Endothelial cell of umbilical vein (primary cell): ENCODE results near the gene ZNF668. TPM values are rescaled to one million over a fixed set of nuclear protein-coding genes. Genes with fewer than 3 reads are reported as not detected.

Experiments
- BruUV-seq: library from RNA; stranded (reverse); fragments of 400-500 nt; replicated peaks from 2 replicates; lab custom pipeline; 2021; lab: Mats Ljungman, UMichigan
- CTCF ChIA-PET: fragments of 300-600, 350-600 bp; sonication (Branson Sonifier 250); formaldehyde crosslinking; loops from one replicate; lab custom pipeline; 2021; ENCODE audit warnings: antibody characterized with exemption, inconsistent platforms; lab: Charles Lee
- POLR2A ChIA-PET: fragments of 300-600, 350-600 bp; sonication (Branson Sonifier 250); formaldehyde crosslinking; loops from one replicate; lab custom pipeline; 2021; ENCODE audit warnings: antibody characterized with exemption, inconsistent platforms; lab: Charles Lee
- DNase-seq: peaks from one replicate; pipeline ENCODE4 v3.0.0-alpha.2; 2011; ENCODE audit warnings: low read depth, low spot score
- FAIRE-seq: peaks from 2 replicates; lab custom pipeline; 2011; peaks lifted over from hg19 to GRCh38; lab: Jason Lieb, UNC
- H2AFZ ChIP-seq: 2 replicates; pipeline ENCODE4 v1.6.0; 2012; ENCODE audit warnings: low read depth, low read length, control low read depth, inconsistent platforms
- H3K27ac ChIP-seq: 2 replicates; pipeline ENCODE4 v1.5.1; 2011; ENCODE audit warnings: low read depth, mild to moderate bottlenecking, control low read depth, low read length, moderate library complexity; ENCODE audit not compliant: insufficient read depth
- H3K27me3 ChIP-seq, 2 experiments: 2 replicates each; pipeline versions ENCODE4 v1.6.0 to v1.6.1; 2011; ENCODE audit warnings: low read length in 2 of 2, mixed read lengths in 1 of 2; ENCODE audit not compliant: control insufficient read depth in 2 of 2, insufficient read depth in 2 of 2
- H3K36me3 ChIP-seq, 2 experiments: 2 replicates in 1 of 2; 3 replicates in 1 of 2; pipeline ENCODE4 v1.5.1; 2011; ENCODE audit warnings: low read length in 2 of 2, mild to moderate bottlenecking in 1 of 2, moderate library complexity in 1 of 2; ENCODE audit not compliant: control insufficient read depth in 2 of 2, insufficient read depth in 2 of 2; ENCODE audit errors: extremely low read depth in 1 of 2
- H3K4me1 ChIP-seq: 3 replicates; pipeline ENCODE4 v1.5.1; 2011; ENCODE audit warnings: mild to moderate bottlenecking, low read length; ENCODE audit not compliant: control insufficient read depth, insufficient read depth; ENCODE audit errors: extremely low read depth
- H3K4me2 ChIP-seq: 2 replicates; pipeline ENCODE4 v1.6.1; 2011; ENCODE audit warnings: low read length, control low read depth, mixed read lengths; ENCODE audit not compliant: insufficient read depth
- H3K4me3 ChIP-seq, 3 experiments: fragments of 200-600 bp in 1 of 3; sonication (generic), shearing (Covaris generic) in 1 of 3; replicated peaks in 1 of 3; 2 replicates each; pipeline ENCODE4 v1.5.1; 2011 to 2016; ENCODE audit warnings: control low read depth in 3 of 3, low read length in 3 of 3, mild to moderate bottlenecking in 2 of 3, inconsistent platforms in 1 of 3, low read depth in 1 of 3, moderate library complexity in 1 of 3; ENCODE audit not compliant: insufficient read depth in 1 of 3
- H3K79me2 ChIP-seq: 2 replicates; pipeline ENCODE4 v1.6.0; 2012; ENCODE audit warnings: low read length, inconsistent platforms; ENCODE audit not compliant: control insufficient read depth, insufficient read depth
- H3K9ac ChIP-seq: replicated peaks from 2 replicates; pipeline ENCODE3; 2011; ENCODE audit warnings: low read length, control low read depth; ENCODE audit not compliant: insufficient read depth; ENCODE audit errors: extremely low read depth
- H3K9me1 ChIP-seq: replicated peaks from 3 replicates; pipeline ENCODE4 v1.6.0; 2011; ENCODE audit warnings: mild to moderate bottlenecking, low read length; ENCODE audit not compliant: control insufficient read depth, insufficient read depth; ENCODE audit errors: extremely low read depth
- H3K9me3 ChIP-seq: replicated peaks from 2 replicates; pipeline ENCODE4 v1.5.1; 2012; ENCODE audit warnings: low read length, inconsistent platforms; ENCODE audit not compliant: control insufficient read depth, insufficient read depth
- H4K20me1 ChIP-seq: replicated peaks from 2 replicates; pipeline ENCODE3; 2011; ENCODE audit warnings: mild to moderate bottlenecking, low read length; ENCODE audit not compliant: control insufficient read depth, insufficient read depth; ENCODE audit errors: extremely low read depth
- EZH2 ChIP-seq: IDR thresholded peaks from 2 replicates; pipeline ENCODE4 v1.6.1; 2012; ENCODE audit warnings: borderline replicate concordance, low read depth, mild to moderate bottlenecking, moderate library complexity, low read length, inconsistent platforms; ENCODE audit not compliant: severe bottlenecking
- FOS ChIP-seq: IDR thresholded peaks from 2 replicates; pipeline ENCODE4 v1.6.1; 2011; ENCODE audit warnings: mild to moderate bottlenecking, low read length, moderate library complexity, borderline replicate concordance; ENCODE audit not compliant: insufficient read depth
- GATA2 ChIP-seq: IDR thresholded peaks from 2 replicates; pipeline ENCODE4 v1.7.0; 2011; ENCODE audit warnings: low read depth, mild to moderate bottlenecking, moderate library complexity, mixed read lengths, low read length; ENCODE audit not compliant: insufficient read length, insufficient read depth
- JUN ChIP-seq: IDR thresholded peaks from 2 replicates; pipeline ENCODE4 v1.6.1; 2011; ENCODE audit warnings: borderline replicate concordance, low read depth; ENCODE audit not compliant: insufficient read length, insufficient read depth
- MYC ChIP-seq: IDR thresholded peaks from one replicate; pipeline ENCODE4 v1.6.1; 2011; ENCODE audit warnings: mild to moderate bottlenecking, low read depth, low read length
- POLR2A ChIP-seq: IDR thresholded peaks from 2 replicates; pipeline ENCODE4 v1.6.1; 2012; ENCODE audit warnings: low read depth, mild to moderate bottlenecking, control low read depth, low read length
- POLR2AphosphoS5 ChIP-seq: IDR thresholded peaks from 2 replicates; pipeline ENCODE4 v1.6.1; 2012; ENCODE audit warnings: low read depth, mild to moderate bottlenecking, control low read depth, low read length, moderate library complexity; ENCODE audit not compliant: insufficient read depth
- dilution Hi-C: fragments of 300-500 bp; cut with MboI; formaldehyde crosslinking; loops from one replicate; pipeline ENCODE4 v1.15.0; 2019; ENCODE audit warnings: low sequenced_read_pairs; ENCODE audit not compliant: extremely low pct_ligation_motif_present
- intact Hi-C: fragments of 100-400 bp; cut with micrococcal nuclease; formaldehyde crosslinking; loops from one replicate; pipeline ENCODE4 v1.10.0; 2022
- polyA plus RNA-seq, 4 experiments: library from polyadenylated mRNA; depleted of rRNA in 3 of 4; stranded (reverse) in 3 of 4; unstranded in 1 of 4; fragments of >200 nt; gene quantifications; 2 replicates each; pipeline versions ENCODE4 v1.2.1 to v1.2.3, GENCODE V29; 2011 to 2012; ENCODE audit warnings: missing spikeins in 1 of 4
- total RNA-seq: library from RNA; stranded (reverse); gene quantifications from 2 replicates; pipeline ENCODE4 v1.2.3, GENCODE V29; 2021
- TF ChIP-seq, protein P1 (sequence below): IDR thresholded peaks from 2 replicates; pipeline ENCODE4 v1.6.1; 2011; ENCODE audit not compliant: insufficient read depth, insufficient read length
- TF ChIP-seq, protein P2 (sequence below), 2 donors: IDR thresholded peaks; 1 replicate in 1 of 2; 2 replicates in 1 of 2; pipeline ENCODE4 v1.5.1; 2011; ENCODE audit warnings: low read length in 2 of 2, mild to moderate bottlenecking in 2 of 2, moderate library complexity in 2 of 2, control low read depth in 1 of 2, inconsistent platforms in 1 of 2, low read depth in 1 of 2; ENCODE audit not compliant: insufficient read depth in 1 of 2; ENCODE audit errors: extremely low read depth in 1 of 2

ZNF668 gene
- total and polyA plus RNA-seq, 2 donors (not counting 3 experiments of a cell fraction or from before 2014, with no cell fraction given), result 11.8 to 13.3 TPM

DNA sequence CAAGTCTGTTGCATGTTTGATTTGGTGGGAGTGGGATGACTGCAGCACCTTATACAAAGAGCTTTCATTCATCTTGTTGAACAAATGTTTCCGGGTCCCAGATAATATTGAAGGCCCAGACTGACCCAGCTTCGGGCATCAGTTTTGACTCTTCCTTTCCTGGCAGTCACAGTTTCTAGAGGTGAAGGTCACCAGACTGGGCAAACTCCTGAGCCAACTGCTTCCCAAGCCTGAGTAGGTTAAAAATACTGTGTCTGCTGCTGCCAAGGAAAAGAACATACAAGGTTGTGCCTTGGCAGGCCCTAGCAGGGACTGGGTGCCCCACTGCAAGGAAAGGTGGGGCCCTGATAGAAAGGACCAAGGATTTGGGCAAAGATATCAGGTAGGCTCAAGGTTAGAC, 38.7 kb upstream of the ZNF668 start:
- no peak overlapping the region for H2AFZ ChIP-seq
- ChIA-PET POLR2A (no interaction called here), CTCF (no interaction called here)
- dilution Hi-C loops (no loop called here), intact Hi-C loops (no loop called here)
- TF ChIP-seq POLR2AphosphoS5 (no peak), JUN (no peak), EZH2 (no peak), FOS (no peak), MYC (no peak), GATA2 (no peak), POLR2A (no peak)
- TF ChIP-seq, protein P1, sequence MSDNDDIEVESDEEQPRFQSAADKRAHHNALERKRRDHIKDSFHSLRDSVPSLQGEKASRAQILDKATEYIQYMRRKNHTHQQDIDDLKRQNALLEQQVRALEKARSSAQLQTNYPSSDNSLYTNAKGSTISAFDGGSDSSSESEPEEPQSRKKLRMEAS, result no peak
- TF ChIP-seq, protein P2, sequence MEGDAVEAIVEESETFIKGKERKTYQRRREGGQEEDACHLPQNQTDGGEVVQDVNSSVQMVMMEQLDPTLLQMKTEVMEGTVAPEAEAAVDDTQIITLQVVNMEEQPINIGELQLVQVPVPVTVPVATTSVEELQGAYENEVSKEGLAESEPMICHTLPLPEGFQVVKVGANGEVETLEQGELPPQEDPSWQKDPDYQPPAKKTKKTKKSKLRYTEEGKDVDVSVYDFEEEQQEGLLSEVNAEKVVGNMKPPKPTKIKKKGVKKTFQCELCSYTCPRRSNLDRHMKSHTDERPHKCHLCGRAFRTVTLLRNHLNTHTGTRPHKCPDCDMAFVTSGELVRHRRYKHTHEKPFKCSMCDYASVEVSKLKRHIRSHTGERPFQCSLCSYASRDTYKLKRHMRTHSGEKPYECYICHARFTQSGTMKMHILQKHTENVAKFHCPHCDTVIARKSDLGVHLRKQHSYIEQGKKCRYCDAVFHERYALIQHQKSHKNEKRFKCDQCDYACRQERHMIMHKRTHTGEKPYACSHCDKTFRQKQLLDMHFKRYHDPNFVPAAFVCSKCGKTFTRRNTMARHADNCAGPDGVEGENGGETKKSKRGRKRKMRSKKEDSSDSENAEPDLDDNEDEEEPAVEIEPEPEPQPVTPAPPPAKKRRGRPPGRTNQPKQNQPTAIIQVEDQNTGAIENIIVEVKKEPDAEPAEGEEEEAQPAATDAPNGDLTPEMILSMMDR (IDR thresholded peaks at IDR 0.05; ENCODE audit: extremely low read depth in 1 of 2, insufficient read depth in 1 of 2, low read depth in 1 of 2, low read length in 2 of 2), result no peak
- no TSS peak for BruUV-seq
- H3K4me3 ChIP-seq, result no peak overlapping the region
- no peak overlapping the region for H3K9ac ChIP-seq
- H3K4me1 ChIP-seq, result peaks cover 12% of the 10 kb centered on the region
- H3K79me2 ChIP-seq, result peaks cover 11% of the 10 kb centered on the region
- no peaks in the 10 kb centered on the region for H3K27me3 ChIP-seq
- H3K9me1 ChIP-seq, result no peaks in the 10 kb centered on the region
- DNase-seq, result no peak
- H3K36me3 ChIP-seq, result peaks cover 10 to 31% of the 10 kb centered on the region in 2 experiments
- H3K27ac ChIP-seq, result no peak overlapping the region
- no peaks in the 10 kb centered on the region for H3K9me3 ChIP-seq
- FAIRE-seq, result no peak
- no peak overlapping the region for H3K4me2 ChIP-seq
- no peaks in the 10 kb centered on the region for H4K20me1 ChIP-seq
